Stomach (tissue), 4 donors: ENCODE results near the gene MYL11.

Source experiments
- POLR2A ChIP-seq, 4 donors: fragments of 450-650 bp; IDR thresholded peaks; one replicate each; pipeline ENCODE4 v1.6.1; 2016; ENCODE audit warnings: antibody characterized with exemption in 4 of 4, control low read depth in 2 of 4, mild to moderate bottlenecking in 1 of 4, moderate library complexity in 1 of 4
- POLR2AphosphoS5 ChIP-seq, 3 donors: sonication (generic); formaldehyde crosslinking; IDR thresholded peaks; one replicate each; pipeline ENCODE4 v1.6.1; 2016; ENCODE audit warnings: antibody characterized with exemption in 3 of 3
- TF ChIP-seq, protein P1 (sequence below), 7 experiments: fragments of 450-650 bp in 4 of 7; fragments of 200-600 bp in 3 of 7; sonication (generic) in 3 of 7; IDR thresholded peaks; one replicate each; pipeline ENCODE4 v1.5.1; 2016 to 2019; ENCODE audit warnings: antibody characterized with exemption in 7 of 7, control low read depth in 2 of 7, mild to moderate bottlenecking in 1 of 7

DNA sequence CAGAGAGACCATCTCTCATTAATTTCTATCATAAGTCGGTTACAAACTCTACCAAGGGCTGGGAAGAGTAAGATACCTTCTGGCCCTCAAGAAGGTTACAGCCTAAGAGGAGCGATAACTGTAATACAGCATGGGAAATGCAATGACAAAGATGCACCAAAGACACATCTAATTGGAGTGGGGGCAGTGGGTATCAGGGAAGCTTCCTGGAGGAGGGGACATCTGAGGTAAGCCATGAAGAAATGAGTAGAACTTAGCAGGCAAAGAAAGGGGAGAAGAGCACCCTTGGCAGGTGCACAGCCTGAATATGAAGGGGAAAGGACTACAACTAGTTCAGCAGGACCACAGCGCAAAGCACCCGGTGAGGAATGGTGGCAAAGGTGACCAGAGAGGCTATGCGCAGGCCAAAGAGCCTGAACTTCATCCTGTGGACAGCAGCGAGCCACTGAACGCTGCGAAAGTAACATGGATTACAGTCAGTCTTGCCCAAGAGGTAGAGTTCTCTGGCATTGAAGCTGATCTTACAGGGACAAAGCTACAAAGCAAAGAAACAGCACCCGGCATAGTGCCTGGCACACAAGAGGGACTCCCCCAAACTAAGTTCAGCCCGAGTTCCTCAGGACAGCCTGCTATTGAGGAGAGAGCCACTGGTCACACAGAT, 7.1 kb upstream of the MYL11 start:
- TF ChIP-seq POLR2AphosphoS5 (IDR thresholded peaks at IDR 0.05), result no peak
- TF ChIP-seq, protein P1, sequence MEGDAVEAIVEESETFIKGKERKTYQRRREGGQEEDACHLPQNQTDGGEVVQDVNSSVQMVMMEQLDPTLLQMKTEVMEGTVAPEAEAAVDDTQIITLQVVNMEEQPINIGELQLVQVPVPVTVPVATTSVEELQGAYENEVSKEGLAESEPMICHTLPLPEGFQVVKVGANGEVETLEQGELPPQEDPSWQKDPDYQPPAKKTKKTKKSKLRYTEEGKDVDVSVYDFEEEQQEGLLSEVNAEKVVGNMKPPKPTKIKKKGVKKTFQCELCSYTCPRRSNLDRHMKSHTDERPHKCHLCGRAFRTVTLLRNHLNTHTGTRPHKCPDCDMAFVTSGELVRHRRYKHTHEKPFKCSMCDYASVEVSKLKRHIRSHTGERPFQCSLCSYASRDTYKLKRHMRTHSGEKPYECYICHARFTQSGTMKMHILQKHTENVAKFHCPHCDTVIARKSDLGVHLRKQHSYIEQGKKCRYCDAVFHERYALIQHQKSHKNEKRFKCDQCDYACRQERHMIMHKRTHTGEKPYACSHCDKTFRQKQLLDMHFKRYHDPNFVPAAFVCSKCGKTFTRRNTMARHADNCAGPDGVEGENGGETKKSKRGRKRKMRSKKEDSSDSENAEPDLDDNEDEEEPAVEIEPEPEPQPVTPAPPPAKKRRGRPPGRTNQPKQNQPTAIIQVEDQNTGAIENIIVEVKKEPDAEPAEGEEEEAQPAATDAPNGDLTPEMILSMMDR (IDR thresholded peaks at IDR 0.05), result no peak
- TF ChIP-seq POLR2A (IDR thresholded peaks at IDR 0.05), result no peak
